ENCODE results near the gene RCOR3. TPM values are rescaled to one million over a fixed set of nuclear protein-coding genes. Genes with fewer than 3 reads are reported as not detected.

Gene RCOR3
- total RNA-seq = 11.6 and 13.0 TPM in 2 replicates

GRCh38 chr1:211258756-211259637, at the start of gene RCOR3:
TSS of gene RCOR3 (plus strand) at chr1:211259366. CDS start at chr1:211259561, 195 bp downstream.

GRCh38 chr1:211326528-211327345, 67.6 kb downstream of the RCOR3 start, which contains the start of gene TRAF5:
TSS of gene TRAF5 (plus strand) at chr1:211326833. CDS start at chr1:211353240, 26,407 bp downstream.

Other genes with a start within 250 kb of the RCOR3 start
- not detected in 2 replicates for gene KCNH1, start 125.2 kb upstream of the RCOR3 start, total RNA-seq
- gene TRAF5, start 67.5 kb downstream of the RCOR3 start, total RNA-seq = 7.2 and 13.5 TPM in 2 replicates
- gene RD3, start 232.8 kb downstream of the RCOR3 start, total RNA-seq = not detected in 2 replicates

Measured in dermis lymphatic vessel endothelial cell (primary cell).